Activated CD8-positive, alpha-beta memory T cell treated with anti-CD3 and anti-CD28 coated beads for 36 hours (primary cell): ENCODE data around the gene DBF4B. TPM values are rescaled to one million over a fixed set of nuclear protein-coding genes. Genes with fewer than 3 reads are reported as not detected.
"Not testable (repeated sequence)": the region's sequence is repeated elsewhere in the genome, so short reads cannot be mapped to it uniquely, and the experiment has no call there.

ENCODE experiments used
- CTCF ChIA-PET: fragments of 350-600 bp; sonication (Branson Sonifier 250); formaldehyde crosslinking; loops from one replicate; lab custom pipeline; 2021; ENCODE audit warnings: antibody characterized with exemption; lab: Charles Lee
- POLR2A ChIA-PET: fragments of 350-600 bp; sonication (Branson Sonifier 250); formaldehyde crosslinking; loops from one replicate; lab custom pipeline; 2021; ENCODE audit warnings: antibody characterized with exemption; lab: Charles Lee
- total RNA-seq, 2 experiments: library from RNA; stranded (reverse); gene quantifications; one replicate each; pipeline ENCODE4 v1.2.3, GENCODE V29; 2021

The DBF4B gene
- total RNA-seq, 2 experiments from 2014 or later = 18.6 to 20.3 TPM

DNA sequence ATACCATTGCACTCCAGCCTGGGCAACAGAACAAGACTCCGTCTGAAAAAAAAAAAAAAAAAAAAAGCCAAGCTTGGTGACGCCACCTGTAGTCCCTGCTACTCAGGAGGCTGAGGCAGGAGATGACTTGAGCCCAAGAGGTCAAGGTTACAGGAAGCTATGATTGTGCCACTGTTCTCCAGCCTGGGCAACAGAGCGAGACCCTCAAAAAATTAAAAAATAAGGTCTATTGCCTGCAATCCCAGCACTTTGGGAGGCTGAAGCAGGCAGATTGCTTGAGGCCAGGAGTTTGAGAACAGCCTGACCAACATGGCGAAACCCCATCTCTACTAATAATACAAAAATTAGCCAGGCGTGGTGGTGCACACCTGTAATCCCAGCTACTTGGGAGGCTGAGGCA, 46.7 kb downstream of the DBF4B start:
- CTCF ChIA-PET = interaction anchor here (1.1 kb wide), 1 partner anchor 33 kb away, joined by 3 read pairs; no protein-coding TSS in a partner anchor
- POLR2A ChIA-PET = not testable (repeated sequence)

DNA sequence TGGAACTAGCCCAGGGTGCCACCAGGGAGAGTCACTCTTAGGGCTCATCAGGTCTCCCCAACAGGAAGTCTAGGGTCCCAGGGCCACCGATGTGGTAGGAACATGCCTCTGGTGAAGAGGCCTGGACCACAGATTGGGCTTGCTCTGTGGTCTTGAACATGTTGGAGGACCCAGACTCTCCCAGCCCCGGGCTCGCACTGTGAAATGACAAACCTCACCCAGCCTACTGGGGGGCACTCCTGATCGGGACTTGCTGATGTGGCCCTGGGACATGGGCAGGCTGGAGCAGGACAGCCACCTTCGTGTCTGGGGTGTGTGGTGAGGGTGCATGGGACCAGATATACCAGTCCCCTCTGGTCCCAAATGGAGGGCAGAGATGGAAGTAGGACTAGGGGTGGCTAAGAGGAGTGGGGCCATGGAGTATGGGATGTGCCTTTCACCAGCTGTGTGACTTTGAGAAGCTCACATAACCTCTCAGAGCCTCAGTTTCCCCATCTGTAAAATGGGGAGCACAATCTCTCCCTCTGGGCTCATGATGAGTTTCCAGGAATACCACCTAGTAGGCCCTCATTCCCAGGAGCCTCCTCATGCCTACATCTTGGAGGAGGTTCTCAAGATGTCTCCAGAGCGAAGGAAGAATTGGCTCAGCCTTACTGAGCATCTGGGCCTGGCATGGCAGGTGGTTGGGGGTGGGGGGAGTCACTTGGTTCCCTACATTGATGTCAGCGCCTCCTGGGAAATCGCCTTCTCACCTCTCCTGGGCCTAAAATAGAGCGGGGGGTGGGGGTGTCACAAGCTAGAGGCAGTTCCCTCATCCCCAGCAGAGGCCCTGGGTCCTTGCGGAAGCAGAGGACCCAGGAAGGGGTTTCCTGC, 48.8 kb downstream of the DBF4B start:
- ChIA-PET CTCF (interaction anchor here (1.4 kb wide), 1 partner anchor 342 kb away, joined by 3 read pairs; no protein-coding TSS in a partner anchor), POLR2A (no interaction called here)

DNA sequence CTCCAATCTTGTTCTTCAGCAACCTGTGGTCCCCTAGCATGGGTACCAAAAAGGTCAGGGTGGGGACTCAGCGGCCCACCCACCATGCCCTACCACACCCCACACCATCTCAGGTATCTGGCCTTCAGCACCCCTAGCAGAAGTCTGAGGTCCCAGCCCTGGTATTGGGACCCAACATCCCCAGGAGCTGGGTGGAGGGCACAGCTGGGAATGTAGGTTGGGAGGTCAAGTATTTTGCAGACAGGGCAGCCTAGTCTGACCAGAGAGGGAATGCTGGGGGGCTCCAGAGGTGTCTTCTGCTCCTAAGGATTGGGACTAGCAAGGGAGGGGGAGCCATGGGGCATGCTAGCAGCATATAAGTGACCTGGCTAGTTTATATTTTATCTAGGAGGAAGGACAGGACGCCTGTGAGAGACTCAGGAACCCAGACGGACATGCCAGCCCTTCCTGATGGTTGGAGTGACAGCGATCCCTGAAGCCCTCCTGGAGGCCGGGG, 49.5 kb downstream of the DBF4B start:
- CTCF ChIA-PET = interaction anchor here (1.4 kb wide), 1 partner anchor 341 kb away, joined by 3 read pairs; no protein-coding TSS in a partner anchor
- POLR2A ChIA-PET = no interaction called here

DNA sequence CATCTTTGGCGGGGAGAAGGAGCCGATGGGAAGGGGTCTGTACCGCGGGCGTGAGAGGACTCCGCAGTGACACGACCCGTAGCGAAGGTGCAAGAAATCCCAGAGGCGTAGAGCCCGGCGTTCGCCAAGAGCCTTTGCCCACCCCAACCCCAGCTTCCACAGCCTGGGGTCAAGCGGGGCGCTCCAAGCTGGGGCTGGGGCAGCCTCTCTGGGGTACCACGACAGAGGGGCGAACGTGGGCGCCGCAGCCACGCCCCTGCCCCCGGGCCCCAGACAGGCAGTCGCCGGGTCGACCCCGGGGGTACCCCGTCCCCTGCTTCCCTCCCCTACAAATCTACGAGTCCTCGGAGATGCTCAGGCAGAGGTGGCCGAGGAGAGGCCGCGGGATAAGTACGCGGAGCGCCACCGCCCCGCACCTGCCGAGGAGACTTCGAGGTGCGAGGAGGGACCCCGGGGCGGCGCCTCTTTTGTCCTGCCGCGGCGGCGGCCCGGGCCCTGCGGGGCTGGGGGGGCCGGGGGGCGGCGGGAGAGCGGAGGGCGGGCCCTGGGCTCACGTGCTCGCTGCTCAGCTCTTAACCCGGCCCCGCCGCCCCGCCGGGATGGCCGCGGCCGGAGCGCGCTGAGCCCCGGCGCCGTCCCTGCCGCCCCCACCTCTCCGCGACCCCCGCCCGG, 50.1 kb downstream of the DBF4B start, which contains the start of gene ADAM11:
Gene ADAM11 (plus strand): TSS at position 575 of the 672 bp plus-strand sequence. CDS start 212 bp downstream, outside the sequence.
- ChIA-PET CTCF (interaction anchor here (1.2 kb wide), 1 partner anchor 107 kb away, joined by 4 read pairs; no protein-coding TSS in a partner anchor), POLR2A (no interaction called here)

DNA sequence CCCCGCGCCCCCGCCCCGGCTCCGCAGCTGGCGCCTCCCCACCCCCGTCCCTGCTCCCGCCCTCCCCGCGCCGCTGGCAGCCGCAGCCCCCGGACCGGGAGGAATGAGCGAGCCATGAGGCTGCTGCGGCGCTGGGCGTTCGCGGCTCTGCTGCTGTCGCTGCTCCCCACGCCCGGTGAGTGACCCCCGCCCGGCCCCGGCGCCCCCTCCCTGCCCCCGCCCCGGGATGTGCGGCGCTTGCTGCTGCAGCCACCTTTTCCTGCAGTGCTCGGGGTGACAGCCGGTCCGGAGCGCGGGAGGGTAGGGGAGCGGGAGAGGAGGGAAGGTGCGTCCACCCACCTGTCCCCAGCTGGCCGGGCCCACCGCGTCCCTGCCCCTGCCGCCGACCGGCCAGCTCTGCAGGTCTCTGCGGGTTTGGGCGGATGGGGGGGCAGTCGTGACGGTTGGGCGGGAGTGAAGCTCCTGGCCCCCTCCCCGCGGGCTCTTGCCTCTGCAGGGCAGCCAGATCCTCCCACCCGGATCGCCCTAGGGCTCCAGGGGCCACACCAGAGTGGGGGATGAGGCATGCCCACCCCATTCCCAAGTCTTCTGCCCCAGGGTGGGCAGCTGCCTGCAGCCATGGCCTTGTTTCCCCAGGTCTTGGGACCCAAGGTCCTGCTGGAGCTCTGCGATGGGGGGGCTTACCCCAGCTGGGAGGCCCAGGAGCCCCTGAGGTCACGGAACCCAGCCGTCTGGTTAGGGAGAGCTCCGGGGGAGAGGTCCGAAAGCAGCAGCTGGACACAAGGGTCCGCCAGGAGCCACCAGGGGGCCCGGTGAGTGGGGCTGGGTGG, 50.8 kb downstream of the DBF4B start:
- CTCF ChIA-PET = interaction anchor here (0.9 to 1.2 kb wide), 3 partner anchors 16 to 122 kb away, joined by 3 to 4 read pairs (median 3); no protein-coding TSS in a partner anchor
- POLR2A ChIA-PET = no interaction called here

DNA sequence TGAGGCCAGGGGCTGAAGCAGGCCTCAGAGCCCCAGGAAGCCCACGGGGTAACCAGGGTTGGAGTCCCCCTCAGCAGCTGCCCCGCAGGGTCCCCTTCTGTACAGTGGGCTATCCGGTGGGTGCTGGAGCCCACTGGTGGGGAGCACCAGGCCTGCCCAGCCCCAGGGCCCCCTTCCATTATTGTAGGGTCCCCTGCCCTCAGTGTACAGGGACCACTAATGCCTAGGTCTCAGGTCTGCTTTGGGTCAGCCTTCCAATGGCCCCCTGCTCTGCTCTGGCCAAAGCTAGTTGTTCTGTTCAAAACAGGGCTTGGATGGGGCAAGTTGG, 51.4 kb downstream of the DBF4B start:
- ChIA-PET CTCF (interaction anchor here (0.9 to 1.2 kb wide), 3 partner anchors 15 to 122 kb away, joined by 3 to 4 read pairs (median 3); no protein-coding TSS in a partner anchor), POLR2A (no interaction called here)

DNA sequence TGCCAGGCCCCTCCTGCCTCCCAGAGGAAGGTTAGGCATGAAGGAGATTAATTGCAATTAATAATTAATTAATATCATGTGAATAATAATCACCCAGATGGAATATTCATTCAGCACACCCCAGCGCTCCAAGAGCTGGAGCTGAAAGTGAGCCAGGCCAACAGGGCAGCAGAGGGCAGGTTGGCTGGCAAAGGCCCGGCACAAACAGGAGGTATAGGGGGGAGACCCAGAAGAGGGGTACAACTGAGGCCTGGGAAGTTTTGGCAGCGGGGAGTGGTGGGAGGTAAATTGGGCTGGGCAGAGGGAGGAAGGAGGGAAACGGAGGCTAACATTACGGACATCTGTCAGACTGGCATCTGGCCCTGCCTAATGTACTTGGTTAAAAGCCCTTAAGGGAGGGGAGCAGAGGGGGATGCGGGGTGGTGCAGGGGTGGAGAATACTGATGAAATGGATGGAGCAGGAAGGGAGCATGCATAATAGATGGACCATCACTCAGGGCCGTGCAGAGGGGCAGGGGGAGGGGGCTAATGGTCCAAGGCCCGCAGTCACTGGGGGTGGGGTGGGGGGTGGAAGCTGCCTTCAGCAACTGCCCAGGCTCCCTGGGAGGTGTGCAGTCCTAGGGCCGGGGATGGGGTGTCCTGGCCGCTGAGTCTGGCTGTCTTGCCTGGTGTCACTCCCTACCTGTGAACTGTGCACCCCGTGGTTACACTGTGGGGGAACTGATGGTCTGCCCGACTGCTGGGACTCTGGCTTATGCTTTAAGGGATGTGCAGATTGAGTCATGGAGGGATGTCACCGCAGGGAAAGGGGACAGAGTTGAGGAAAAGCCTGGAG, 52.2 kb downstream of the DBF4B start:
- CTCF ChIA-PET = interaction anchor here (0.9 kb wide), 1 partner anchor 14 kb away, joined by 3 read pairs; no protein-coding TSS in a partner anchor

DNA sequence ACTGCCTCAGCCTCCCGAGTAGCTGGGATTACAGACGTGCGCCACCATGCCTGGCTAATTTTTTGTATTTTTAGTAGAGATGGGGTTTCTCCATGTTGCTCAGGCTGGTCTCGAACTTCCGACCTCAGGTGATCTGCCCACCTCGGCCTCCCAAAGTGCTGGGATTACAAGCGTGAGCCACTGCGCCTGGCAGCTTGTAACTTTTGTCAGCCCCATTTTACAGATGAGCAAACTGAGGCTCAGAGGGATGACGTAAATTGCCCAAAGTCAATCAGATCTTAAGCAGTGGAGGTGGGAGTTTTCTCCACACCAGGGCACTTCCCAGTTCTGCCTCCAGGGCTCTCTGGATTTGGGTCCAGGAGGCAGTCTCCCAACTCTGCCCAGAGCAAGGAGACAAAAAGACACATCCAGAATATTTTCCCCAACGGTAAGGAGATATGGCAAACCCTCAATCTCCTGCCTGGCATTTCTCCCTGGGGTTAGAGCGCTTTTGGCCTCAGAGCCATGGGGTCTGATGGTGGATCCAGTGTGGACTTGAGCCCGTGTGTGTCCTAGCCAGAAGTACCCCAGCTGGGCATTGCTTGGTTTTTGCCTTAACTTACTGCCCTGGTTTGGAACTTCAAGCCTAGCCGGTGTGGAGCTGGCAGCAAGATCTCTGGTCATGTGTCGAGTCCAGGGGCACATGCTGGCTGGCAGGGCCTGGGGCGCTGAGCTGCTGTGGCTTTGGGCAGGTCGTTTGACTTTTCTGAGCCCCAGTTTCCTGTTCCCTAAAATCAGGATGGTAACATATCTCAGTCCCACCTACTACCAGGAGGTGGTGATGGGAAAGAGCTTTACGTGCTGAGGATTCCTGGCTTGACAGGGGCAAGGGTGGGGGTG, 53.7 kb downstream of the DBF4B start:
- ChIA-PET CTCF (interaction anchor here (0.9 kb wide), 1 partner anchor 13 kb away, joined by 3 read pairs; no protein-coding TSS in a partner anchor), POLR2A (no interaction called here)

More for the DNA sequence above, 52.2 kb downstream of the DBF4B start:
- POLR2A ChIA-PET = no interaction called here

DNA sequence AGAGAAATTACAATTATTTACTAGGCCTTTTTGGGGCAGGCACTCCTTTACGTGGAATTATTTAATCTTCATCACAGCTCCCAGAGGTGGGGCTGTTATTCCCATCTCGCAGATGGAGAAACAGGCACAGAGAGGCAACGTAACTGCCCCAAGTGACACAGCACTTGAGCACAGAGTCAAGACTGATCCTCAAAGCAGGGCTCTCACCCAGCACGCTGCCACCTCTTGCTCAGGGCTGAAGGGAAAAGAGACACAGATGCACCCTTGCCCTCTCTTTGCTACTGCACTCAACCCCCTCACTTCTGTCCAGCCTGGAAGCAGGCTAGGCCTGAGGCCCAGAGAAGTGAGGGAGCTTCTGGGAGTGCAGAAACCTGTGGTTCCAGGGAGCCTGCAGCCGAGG, 54.7 kb downstream of the DBF4B start:
- POLR2A ChIA-PET = no interaction called here

DNA sequence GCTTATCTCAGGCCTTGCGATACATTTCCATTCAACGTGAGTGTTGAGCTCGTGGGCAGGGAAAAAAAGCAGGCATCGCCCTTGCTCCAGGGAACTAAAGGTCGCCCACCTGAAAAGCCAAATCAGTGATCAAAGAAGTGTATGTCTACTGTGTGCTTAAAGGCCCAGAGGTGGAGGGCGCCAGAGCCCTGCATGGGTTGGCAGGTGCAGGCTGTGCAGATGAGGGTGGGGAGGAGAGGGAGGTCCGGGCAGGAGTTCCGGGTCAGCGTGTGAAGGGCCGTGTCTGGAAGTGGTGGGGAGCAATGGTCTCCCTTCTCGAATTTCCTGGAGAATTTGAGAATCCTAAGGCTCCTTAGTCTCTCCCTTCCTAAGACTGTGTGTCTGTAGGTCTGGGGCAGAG, 57.5 kb downstream of the DBF4B start:
- ChIA-PET CTCF (no interaction called here), POLR2A (no interaction called here)

More for the DNA sequence above, 54.7 kb downstream of the DBF4B start:
- CTCF ChIA-PET = interaction anchor here (0.6 to 0.9 kb wide), 3 partner anchors 12 to 392 kb away, joined by 3 to 6 read pairs (median 3); no protein-coding TSS in a partner anchor

DNA sequence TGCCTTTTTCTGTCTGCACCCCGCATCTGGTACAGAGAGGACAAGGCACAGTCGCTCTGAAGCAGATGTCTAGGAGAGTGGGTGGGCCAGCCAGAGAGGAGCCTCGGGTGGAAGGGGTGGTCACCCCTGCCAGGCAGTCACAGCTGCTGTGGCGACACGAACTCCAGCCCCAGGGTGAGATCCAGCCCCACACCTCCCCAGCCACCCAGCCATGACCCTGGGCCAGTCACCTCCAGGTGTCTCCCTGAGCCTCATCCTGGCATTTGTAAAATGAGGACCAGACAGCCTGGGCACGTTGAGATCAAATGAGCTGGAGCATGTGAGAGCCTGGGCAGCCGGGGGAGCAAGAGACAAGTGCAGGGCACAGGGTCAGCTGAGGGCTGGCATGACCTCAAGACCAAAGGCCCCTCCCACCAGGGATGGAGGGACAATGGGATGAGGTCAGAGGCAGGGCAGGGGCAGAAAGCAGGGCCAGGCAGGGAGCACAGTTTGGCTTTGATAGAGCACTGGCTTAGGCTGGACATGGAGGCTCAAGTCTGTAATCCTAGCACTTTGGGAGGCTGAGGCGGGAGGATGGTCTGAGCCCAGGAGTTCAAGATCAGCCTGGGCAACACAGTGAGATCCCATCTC, 58.1 kb downstream of the DBF4B start:
- ChIA-PET POLR2A (no interaction called here), CTCF (interaction anchor here (0.7 kb wide), 1 partner anchor 838 kb away, joined by 4 read pairs; no protein-coding TSS in a partner anchor)

DNA sequence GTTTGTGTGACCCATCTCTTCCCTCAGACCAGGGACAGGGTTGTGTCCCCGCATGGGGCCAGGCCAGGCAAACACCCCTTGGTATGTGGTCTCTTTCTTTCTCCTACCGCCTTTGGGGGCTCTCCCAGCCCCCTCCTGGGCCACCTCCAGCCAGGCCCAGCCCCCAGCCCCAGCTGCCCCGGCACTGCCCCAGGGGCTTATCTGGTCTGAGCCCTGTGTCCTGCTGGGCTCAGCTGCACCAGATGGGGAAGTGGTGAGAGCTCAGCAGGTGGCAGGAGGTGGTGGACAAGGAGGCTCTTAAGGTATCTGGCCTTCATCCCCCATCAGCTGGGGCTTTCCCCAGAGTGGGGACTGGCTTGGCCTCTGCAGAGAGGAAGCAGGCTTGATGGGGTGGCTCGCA, 59.0 kb downstream of the DBF4B start:
- CTCF ChIA-PET = no interaction called here

DNA sequence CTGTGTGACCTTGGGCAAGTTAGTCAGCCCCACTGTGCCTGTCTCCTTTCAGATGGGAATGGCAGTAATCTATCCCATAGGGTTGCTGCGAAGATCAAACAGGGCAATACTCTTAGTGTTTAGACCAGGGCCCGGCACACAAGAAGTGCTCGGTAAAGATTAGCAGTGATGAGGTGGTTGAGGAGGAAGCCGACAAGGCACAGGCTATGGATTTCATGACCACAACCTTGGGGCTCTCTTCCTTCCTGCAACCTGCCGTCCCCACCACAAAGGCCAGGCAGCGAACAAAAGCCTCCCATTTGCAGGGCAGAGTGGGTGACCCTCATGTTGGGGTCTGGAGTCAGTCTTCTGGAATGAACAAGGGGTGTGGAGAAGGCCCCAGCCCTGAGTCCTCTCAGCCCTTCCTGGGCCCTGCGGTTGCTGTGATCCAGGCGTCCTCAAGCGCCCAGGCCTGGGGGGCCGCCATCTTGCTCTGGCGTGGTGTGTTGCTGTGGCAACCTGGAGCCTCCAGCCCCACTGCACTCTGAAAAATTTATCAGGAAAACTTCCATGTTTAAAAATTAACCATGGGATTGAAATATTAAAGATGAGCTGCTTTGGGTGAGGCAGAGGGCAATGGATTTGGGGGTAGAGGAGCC, 60.2 kb downstream of the DBF4B start:
- POLR2A ChIA-PET = no interaction called here
- CTCF ChIA-PET = no interaction called here

More for the DNA sequence above, 59.0 kb downstream of the DBF4B start:
- POLR2A ChIA-PET = no interaction called here

DNA sequence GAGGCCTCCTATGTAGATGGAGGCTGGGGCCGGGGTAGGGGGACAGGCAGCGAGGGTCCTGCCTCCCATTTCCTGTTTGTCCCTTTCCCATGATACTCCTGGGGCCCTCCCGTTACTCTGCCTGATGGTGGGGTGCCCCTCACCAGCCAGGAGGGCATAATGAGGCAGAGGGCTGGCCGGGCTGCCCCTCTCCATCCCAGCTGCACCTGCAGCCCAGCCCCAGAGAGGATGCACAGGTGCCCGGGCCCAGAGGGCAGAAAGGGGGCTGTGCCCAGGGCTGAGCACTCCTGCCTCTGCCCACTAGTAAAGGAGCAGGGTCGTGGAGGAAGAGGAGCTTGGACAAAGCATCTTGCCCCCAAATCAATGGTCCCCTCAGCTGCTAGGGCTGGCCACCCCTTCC, 60.8 kb downstream of the DBF4B start:
- ChIA-PET POLR2A (no interaction called here), CTCF (interaction anchor here (0.7 kb wide), 3 partner anchors 97 to 425 kb away, joined by 3 read pairs; no protein-coding TSS in a partner anchor)

DNA sequence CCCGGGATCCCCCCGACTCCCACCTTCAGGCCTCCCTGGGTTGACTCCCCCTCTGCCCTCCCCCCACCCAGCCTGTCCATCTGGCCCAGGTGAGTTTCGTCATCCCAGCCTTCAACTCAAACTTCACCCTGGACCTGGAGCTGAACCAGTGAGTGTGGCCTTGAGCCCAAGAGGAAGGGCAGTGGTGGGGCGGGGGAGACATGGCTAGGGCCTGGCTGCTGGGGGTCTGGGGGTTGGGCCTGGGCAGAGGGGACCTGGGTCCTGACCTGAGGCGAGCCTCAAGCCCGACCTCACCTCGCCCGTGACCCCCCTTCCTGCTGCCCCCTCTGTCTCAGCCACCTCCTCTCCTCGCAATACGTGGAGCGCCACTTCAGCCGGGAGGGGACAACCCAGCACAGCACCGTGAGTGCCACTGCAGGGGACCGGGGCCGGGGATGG, 61.2 kb downstream of the DBF4B start:
- POLR2A ChIA-PET = no interaction called here
- CTCF ChIA-PET = interaction anchor here (0.7 kb wide), 3 partner anchors 97 to 425 kb away, joined by 3 read pairs; no protein-coding TSS in a partner anchor
